Bronchial epithelial cell (primary cell): Measurements from ENCODE around the gene TMEM117. TPM values are rescaled to one million over a fixed set of nuclear protein-coding genes. Genes with fewer than 3 reads are reported as not detected.
A peak's percentile ranks its signal among the peaks of the same experiment; 100 is the strongest.

Source experiments
- DNase-seq: peaks from one replicate; pipeline ENCODE4 v3.0.0-alpha.2; 2010; ENCODE audit warnings: low read depth
- FAIRE-seq: peaks from 2 replicates; lab custom pipeline; 2011; peaks lifted over from hg19 to GRCh38; lab: Jason Lieb, UNC
- H3K27me3 ChIP-seq: 2 replicates; pipeline ENCODE4 v1.5.1; 2011; ENCODE audit warnings: low read length; ENCODE audit not compliant: control insufficient read depth, insufficient read depth
- H3K36me3 ChIP-seq: 2 replicates; pipeline ENCODE4 v1.5.1; 2011; ENCODE audit warnings: low read length; ENCODE audit not compliant: control insufficient read depth, insufficient read depth
- H3K4me3 ChIP-seq: 2 replicates; pipeline ENCODE4 v1.5.1; 2011; ENCODE audit warnings: mild to moderate bottlenecking, low read depth, low read length, control low read depth
- total RNA-seq: library from RNA; depleted of rRNA; stranded (reverse); fragments of >200 nt; gene quantifications from 2 replicates; pipeline ENCODE4 v1.2.1, GENCODE V29; 2014
- TF ChIP-seq, protein P1 (sequence below): IDR thresholded peaks from 2 replicates; pipeline ENCODE4 v1.5.1; 2011; ENCODE audit warnings: mild to moderate bottlenecking, moderate library complexity, low read length, control low read depth, inconsistent platforms; ENCODE audit not compliant: insufficient read depth, severe bottlenecking

Gene TMEM117
- total RNA-seq, 1 donor from 2014 or later = 6.6 TPM

DNA sequence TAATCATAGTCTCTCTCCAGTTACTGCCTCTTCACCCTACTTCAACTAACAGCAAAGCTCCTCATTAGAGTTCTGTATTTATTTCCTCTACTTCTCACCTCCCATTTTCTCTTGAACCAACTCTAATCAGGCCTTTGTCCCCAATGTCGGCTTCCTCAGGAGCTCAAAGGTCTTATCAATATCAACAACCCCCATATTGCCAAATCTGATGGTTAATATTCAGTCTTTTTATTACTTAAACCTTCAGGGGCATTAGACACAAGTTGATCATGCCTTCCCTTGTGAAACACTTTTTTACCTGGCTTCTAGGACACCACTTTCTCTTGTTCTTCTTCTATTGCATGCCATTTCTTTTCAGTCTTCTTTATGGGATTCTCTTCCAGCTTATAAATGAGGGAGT lies 531.3 kb downstream of the TMEM117 start:
- no peak for FAIRE-seq
- H3K4me3 ChIP-seq = no peak overlapping the region
- H3K27me3 ChIP-seq = no peaks in the 10 kb centered on the region
- no peaks in the 10 kb centered on the region for H3K36me3 ChIP-seq
- no peak for DNase-seq
- TF ChIP-seq, protein P1, sequence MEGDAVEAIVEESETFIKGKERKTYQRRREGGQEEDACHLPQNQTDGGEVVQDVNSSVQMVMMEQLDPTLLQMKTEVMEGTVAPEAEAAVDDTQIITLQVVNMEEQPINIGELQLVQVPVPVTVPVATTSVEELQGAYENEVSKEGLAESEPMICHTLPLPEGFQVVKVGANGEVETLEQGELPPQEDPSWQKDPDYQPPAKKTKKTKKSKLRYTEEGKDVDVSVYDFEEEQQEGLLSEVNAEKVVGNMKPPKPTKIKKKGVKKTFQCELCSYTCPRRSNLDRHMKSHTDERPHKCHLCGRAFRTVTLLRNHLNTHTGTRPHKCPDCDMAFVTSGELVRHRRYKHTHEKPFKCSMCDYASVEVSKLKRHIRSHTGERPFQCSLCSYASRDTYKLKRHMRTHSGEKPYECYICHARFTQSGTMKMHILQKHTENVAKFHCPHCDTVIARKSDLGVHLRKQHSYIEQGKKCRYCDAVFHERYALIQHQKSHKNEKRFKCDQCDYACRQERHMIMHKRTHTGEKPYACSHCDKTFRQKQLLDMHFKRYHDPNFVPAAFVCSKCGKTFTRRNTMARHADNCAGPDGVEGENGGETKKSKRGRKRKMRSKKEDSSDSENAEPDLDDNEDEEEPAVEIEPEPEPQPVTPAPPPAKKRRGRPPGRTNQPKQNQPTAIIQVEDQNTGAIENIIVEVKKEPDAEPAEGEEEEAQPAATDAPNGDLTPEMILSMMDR = no peak

GRCh38 chr12:44367916-44368315 lies 532.0 kb downstream of the TMEM117 start:
- Histone ChIP-seq H3K4me3 (no peak overlapping the region), H3K36me3 (no peaks in the 10 kb centered on the region), H3K27me3 (no peaks in the 10 kb centered on the region)
- TF ChIP-seq, protein P1 = no peak
- no peak for FAIRE-seq
- DNase-seq = no peak

DNA sequence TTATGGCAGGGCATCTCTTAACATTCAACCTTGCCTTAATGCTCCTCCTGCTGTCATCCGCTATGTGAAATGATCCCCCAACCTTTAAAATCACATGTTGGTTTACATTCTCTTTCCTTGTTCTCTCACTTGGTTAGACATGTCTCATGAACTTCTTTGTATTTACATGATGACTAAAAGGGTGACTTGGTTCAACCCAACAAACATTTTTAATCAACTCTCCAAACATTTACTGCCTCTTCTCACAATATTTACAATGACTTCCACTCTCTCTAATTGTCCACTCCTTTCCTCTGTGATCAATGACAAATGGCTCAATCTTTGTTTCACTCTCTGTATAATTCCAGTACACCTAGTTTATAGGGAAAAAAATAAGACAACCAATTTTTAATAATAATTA lies 534.1 kb downstream of the TMEM117 start:
- TF ChIP-seq, protein P1 = no peak
- H3K4me3 ChIP-seq = no peak overlapping the region
- H3K36me3 ChIP-seq = no peaks in the 10 kb centered on the region
- no peaks in the 10 kb centered on the region for H3K27me3 ChIP-seq
- DNase-seq (peak; percentile 51), FAIRE-seq (no peak)

DNA sequence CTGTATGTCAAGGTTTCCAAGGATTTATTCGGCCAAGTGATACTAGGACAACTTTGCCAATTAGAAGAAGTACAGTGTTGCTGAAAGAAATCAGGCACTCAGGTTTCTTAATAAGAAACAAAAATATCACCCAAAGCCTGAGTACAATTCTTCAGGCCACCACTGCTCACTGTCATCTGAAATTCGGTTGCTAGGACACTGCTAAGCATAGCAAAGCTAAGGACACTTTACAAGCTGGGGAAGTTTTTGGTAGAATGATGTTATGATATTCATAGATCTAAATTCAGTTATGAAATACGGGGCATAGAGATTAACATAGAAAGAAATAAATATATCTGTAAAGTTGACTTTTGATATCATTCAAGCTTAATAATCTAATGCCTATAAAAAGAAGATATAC lies 535.1 kb downstream of the TMEM117 start:
- no peaks in the 10 kb centered on the region for H3K36me3 ChIP-seq
- TF ChIP-seq, protein P1 = no peak
- H3K4me3 ChIP-seq = no peak overlapping the region
- no peaks in the 10 kb centered on the region for H3K27me3 ChIP-seq
- no peak for DNase-seq
- FAIRE-seq = no peak

- Histone ChIP-seq H3K4me3 (no peak overlapping the region), H3K27me3 (no peaks in the 10 kb centered on the region), H3K36me3 (no peaks in the 10 kb centered on the region)
- TF ChIP-seq, protein P1 = no peak
- peak; percentile 97 for DNase-seq
- no peak for FAIRE-seq
Observed at GRCh38 chr12:44372259-44372658, 536.4 kb downstream of the TMEM117 start.

- FAIRE-seq (no peak), DNase-seq (no peak)
- H3K27me3 ChIP-seq = no peaks in the 10 kb centered on the region
- TF ChIP-seq, protein P1 = no peak
- no peaks in the 10 kb centered on the region for H3K36me3 ChIP-seq
- H3K4me3 ChIP-seq = no peak overlapping the region
Observed at GRCh38 chr12:44375694-44376093, 539.8 kb downstream of the TMEM117 start.
